Tibial nerve (tissue), 4 donors: ENCODE data around the gene ZNF628.

Source experiments
- CTCF ChIP-seq, 5 experiments: fragments of 200-600 bp in 3 of 5; fragments of 450-650 bp in 2 of 5; sonication (generic) in 3 of 5; IDR thresholded peaks; one replicate each; pipeline ENCODE4 v1.5.1; 2016 to 2019; ENCODE audit warnings: antibody characterized with exemption in 5 of 5, mild to moderate bottlenecking in 3 of 5, moderate library complexity in 2 of 5
- EP300 ChIP-seq, 2 donors: sonication (generic); formaldehyde crosslinking; IDR thresholded peaks; one replicate each; pipeline ENCODE4 v1.6.1; 2017; ENCODE audit warnings: antibody characterized with exemption in 2 of 2, mild to moderate bottlenecking in 1 of 2
- POLR2A ChIP-seq, 2 donors: fragments of 450-650 bp; IDR thresholded peaks; one replicate each; pipeline ENCODE4 v1.6.1; 2017; ENCODE audit warnings: antibody characterized with exemption in 2 of 2, mild to moderate bottlenecking in 2 of 2, moderate library complexity in 2 of 2

DNA sequence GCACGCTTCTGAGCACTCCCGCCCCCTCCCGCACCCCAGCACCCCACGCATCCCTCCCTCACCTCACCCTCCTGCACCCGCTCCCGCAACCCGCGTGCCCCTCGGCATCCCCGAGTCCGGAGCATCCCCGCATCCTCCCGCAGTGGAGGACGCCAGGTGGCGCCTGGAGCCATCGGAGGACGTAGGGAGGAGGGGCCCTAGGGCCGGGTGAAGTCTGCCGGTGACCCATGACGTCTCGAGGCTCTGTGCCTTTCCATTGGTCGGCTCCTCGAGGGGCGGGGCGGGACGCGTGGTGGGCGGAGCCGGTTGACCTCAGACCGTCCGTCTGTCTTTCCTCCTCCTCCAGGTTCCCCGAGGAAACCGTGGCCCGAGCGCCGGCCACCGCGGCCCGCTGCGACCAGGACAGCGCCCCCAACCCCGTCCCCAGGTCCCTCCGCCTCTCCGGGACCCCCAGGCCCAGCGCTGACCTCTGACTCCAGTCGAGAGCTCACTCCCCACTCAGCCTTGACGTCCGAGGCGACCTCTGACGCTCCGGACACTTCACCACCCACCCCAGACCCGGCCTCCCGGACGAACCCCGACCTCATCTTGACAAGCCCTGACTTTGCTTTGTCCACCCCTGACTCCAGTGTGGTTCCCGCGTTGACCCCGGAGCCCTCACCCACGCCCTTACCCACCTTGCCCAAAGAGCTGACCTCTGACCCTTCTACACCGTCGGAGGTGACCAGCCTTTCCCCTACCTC is 40.6 kb downstream of the ZNF628 start:
- TF ChIP-seq CTCF (IDR thresholded peaks at IDR 0.05): peak; percentile 86 to 97 (median 93)
- TF ChIP-seq POLR2A (IDR thresholded peaks at IDR 0.05): peak in 1 of 2 donors; percentile 25
- TF ChIP-seq EP300 (IDR thresholded peaks at IDR 0.05): peak; percentile 49 to 67
